IMR-90 (cell line): ENCODE measurements around the gene ITSN1. TPM values are rescaled to one million over a fixed set of nuclear protein-coding genes. Genes with fewer than 3 reads are reported as not detected.
"Not testable (repeated sequence)": the region's sequence is repeated elsewhere in the genome, so short reads cannot be mapped to it uniquely, and the experiment has no call there.

ENCODE experiments used
- ATAC-seq: fragments of 200-7000 bp; cut with Tn5 transposase; 2 replicates; pipeline ENCODE4 v1.9.1; 2020; ENCODE audit warnings: low read depth, mild to moderate bottlenecking, moderate library complexity
- BruUV-seq: library from RNA; stranded (reverse); fragments of 400-500 nt; replicated peaks from 2 replicates; lab custom pipeline; 2021; lab: Mats Ljungman, UMichigan
- CTCF ChIA-PET: fragments of 300-600 bp; formaldehyde crosslinking; extraction: SDS; loops from one replicate; lab custom pipeline; 2021; ENCODE audit warnings: antibody characterized with exemption; lab: Yijun Ruan, JAX
- POLR2A ChIA-PET: fragments of 300-600 bp; sonication (Branson Sonifier 250); formaldehyde crosslinking; loops from one replicate; lab custom pipeline; 2022; ENCODE audit warnings: antibody characterized with exemption; ENCODE audit not compliant: unreplicated experiment; lab: Charles Lee
- DNase-seq: peaks from one replicate; pipeline ENCODE4 v3.0.0; 2013
- H2AFZ ChIP-seq: replicated peaks from 2 replicates; pipeline ENCODE3; 2013; ENCODE audit warnings: low read length, mild to moderate bottlenecking; ENCODE audit not compliant: poor library complexity
- H2AK5ac ChIP-seq: 2 replicates; pipeline ENCODE4 v1.6.1; 2013; ENCODE audit warnings: low read depth, low read length, inconsistent platforms
- H2AK9ac ChIP-seq: replicated peaks from 2 replicates; pipeline ENCODE3; 2013; ENCODE audit warnings: mild to moderate bottlenecking, low read depth, low read length, moderate library complexity; ENCODE audit not compliant: poor library complexity
- H2BK120ac ChIP-seq: 2 replicates; pipeline ENCODE4 v1.6.1; 2013; ENCODE audit warnings: low read depth, low read length, inconsistent platforms
- H2BK15ac ChIP-seq: 3 replicates; pipeline ENCODE4 v1.6.1; 2013; ENCODE audit warnings: low read depth, low read length, inconsistent platforms
- H2BK20ac ChIP-seq: 2 replicates; pipeline ENCODE4 v1.6.1; 2013; ENCODE audit warnings: low read depth, mild to moderate bottlenecking, inconsistent platforms, low read length, moderate library complexity
- H2BK5ac ChIP-seq: 2 replicates; pipeline ENCODE4 v1.6.1; 2013; ENCODE audit warnings: mild to moderate bottlenecking, low read depth, low read length, inconsistent platforms; ENCODE audit not compliant: poor library complexity, severe bottlenecking
- H3K14ac ChIP-seq: replicated peaks from 2 replicates; pipeline ENCODE4 v1.6.1; 2013; ENCODE audit warnings: low read depth, low read length, inconsistent platforms
- H3K18ac ChIP-seq: 2 replicates; pipeline ENCODE4 v1.6.1; 2013; ENCODE audit warnings: low read depth, low read length, control low read depth
- H3K23ac ChIP-seq: 2 replicates; pipeline ENCODE4 v1.6.1; 2013; ENCODE audit warnings: low read depth, low read length, inconsistent platforms
- H3K27ac ChIP-seq: 2 replicates; pipeline ENCODE4 v1.5.1; 2013; ENCODE audit warnings: mild to moderate bottlenecking, control low read depth, low read length; ENCODE audit not compliant: insufficient read depth
- H3K27me3 ChIP-seq: 2 replicates; pipeline ENCODE4 v1.6.1; 2013; ENCODE audit warnings: low read length; ENCODE audit not compliant: control insufficient read depth, insufficient read depth
- H3K36me3 ChIP-seq: 2 replicates; pipeline ENCODE4 v1.6.1; 2013; ENCODE audit warnings: low read length, mixed read lengths; ENCODE audit not compliant: control insufficient read depth, insufficient read depth
- H3K4ac ChIP-seq: 2 replicates; pipeline ENCODE4 v1.6.1; 2013; ENCODE audit warnings: low read depth, low read length, inconsistent platforms
- H3K4me1 ChIP-seq: 2 replicates; pipeline ENCODE4 v1.6.1; 2013; ENCODE audit warnings: low read length, mixed read lengths; ENCODE audit not compliant: control insufficient read depth, insufficient read depth
- H3K4me2 ChIP-seq: 2 replicates; pipeline ENCODE4 v1.6.1; 2013; ENCODE audit warnings: low read depth, mild to moderate bottlenecking, control low read depth, low read length, moderate library complexity
- H3K4me3 ChIP-seq: 2 replicates; pipeline ENCODE4 v1.5.1; 2013; ENCODE audit warnings: low read depth, mild to moderate bottlenecking, control low read depth, low read length, moderate library complexity; ENCODE audit not compliant: insufficient read depth
- H3K56ac ChIP-seq: 2 replicates; pipeline ENCODE4 v1.6.1; 2013; ENCODE audit warnings: low read length, inconsistent platforms; ENCODE audit not compliant: insufficient read depth; ENCODE audit errors: extremely low read depth
- H3K79me1 ChIP-seq, 2 experiments: 2 replicates each; pipeline ENCODE4 v1.6.1; 2013; ENCODE audit warnings: low read length in 2 of 2, inconsistent platforms in 1 of 2, low read depth in 1 of 2
- H3K9ac ChIP-seq: 2 replicates; pipeline ENCODE4 v1.6.1; 2013; ENCODE audit warnings: low read depth, low read length, control low read depth
- H3K9me1 ChIP-seq: 2 replicates; pipeline ENCODE4 v1.6.1; 2013; ENCODE audit warnings: low read length, inconsistent platforms; ENCODE audit not compliant: insufficient read depth
- H3K9me3 ChIP-seq: 2 replicates; pipeline ENCODE4 v1.6.1; 2013; ENCODE audit warnings: low read length; ENCODE audit not compliant: control insufficient read depth, insufficient read depth
- H4K20me1 ChIP-seq: 2 replicates; pipeline ENCODE4 v1.6.1; 2013; ENCODE audit warnings: low read length, inconsistent platforms; ENCODE audit not compliant: insufficient read depth
- H4K5ac ChIP-seq: 2 replicates; pipeline ENCODE4 v1.6.1; 2013; ENCODE audit warnings: mild to moderate bottlenecking, low read depth, low read length, control low read depth
- H4K8ac ChIP-seq, 2 experiments: 2 replicates each; pipeline ENCODE4 v1.6.1; 2013; ENCODE audit warnings: low read depth in 2 of 2, low read length in 2 of 2, control low read depth in 1 of 2, inconsistent platforms in 1 of 2
- H4K91ac ChIP-seq: 2 replicates; pipeline ENCODE4 v1.6.1; 2013; ENCODE audit warnings: low read depth, low read length, inconsistent platforms; ENCODE audit not compliant: insufficient read depth
- WGBS, 2 experiments: methylation state at CpG; one replicate each; pipeline versions ENCODE4 v1.1.5 to v1.1.7; 2013; ENCODE audit warnings: missing lambda C conversion rate in 2 of 2; ENCODE audit not compliant: insufficient read length in 1 of 2; ENCODE audit errors: extremely low coverage in 2 of 2; 5-methylcytosine and 5-hydroxymethylcytosine counted together
- dilution Hi-C: fragments of 300-500 bp; cut with HindIII; formaldehyde crosslinking; loops from one replicate; pipeline ENCODE4 v1.14.3; 2018; ENCODE audit warnings: low sequenced_read_pairs; ENCODE audit not compliant: unreplicated experiment
- in situ Hi-C: fragments of 300-500 bp; cut with MboI; formaldehyde crosslinking; loops from 3 replicates; pipeline ENCODE4 v1.14.3; 2019; ENCODE audit warnings: low sequenced_read_pairs, inconsistent platforms, mixed read lengths
- intact Hi-C: fragments of 100-400 bp; cut with micrococcal nuclease; formaldehyde crosslinking; loops from 2 replicates; pipeline ENCODE4 v1.10.0; 2022
- polyA plus RNA-seq, 3 experiments: library from polyadenylated mRNA; depleted of rRNA; stranded (reverse); fragments of >200 nt; gene quantifications; 2 replicates each; pipeline ENCODE4 v1.2.3, GENCODE V29; 2012; ENCODE audit warnings: low replicate concordance in 1 of 3
- total RNA-seq: library from RNA; depleted of rRNA; stranded (reverse); fragments of >200 nt; gene quantifications from 2 replicates; pipeline ENCODE4 v1.2.3, GENCODE V29; 2012

ITSN1 gene
- total and polyA plus RNA-seq, 2 of the 4 experiments (the other 2 are of a cell fraction), result 45.4 to 62.0 TPM

GRCh38 chr21:33617565-33617964 lies 24.7 kb upstream of the ITSN1 start:
- H3K14ac ChIP-seq, BruUV-seq, intact Hi-C loops, DNase-seq, ATAC-seq, H3K4ac ChIP-seq, H3K27me3 ChIP-seq, H2AK9ac ChIP-seq, H2BK5ac ChIP-seq, H4K20me1 ChIP-seq, dilution Hi-C loops, CTCF ChIA-PET, H3K4me1 ChIP-seq, H3K23ac ChIP-seq, H2BK15ac ChIP-seq, H3K27ac ChIP-seq, H3K9me1 ChIP-seq, H2AFZ ChIP-seq, H3K4me2 ChIP-seq, H2BK20ac ChIP-seq, H4K91ac ChIP-seq, H3K56ac ChIP-seq, POLR2A ChIA-PET, H2AK5ac ChIP-seq, H4K5ac ChIP-seq, in situ Hi-C loops, H3K4me3 ChIP-seq, H3K18ac ChIP-seq, H2BK120ac ChIP-seq, H3K79me1 ChIP-seq, H3K9ac ChIP-seq, H4K8ac ChIP-seq, H3K9me3 ChIP-seq: not testable (repeated sequence)
- H3K36me3 ChIP-seq, result peaks cover 18% of the 10 kb centered on the region
- WGBS, 2 experiments, result 90% methylated on average over 2 of the region's 11 CpGs; no CpG with 5 or more reads in 1 of the 2 experiments
